ENCODE data around the gene SIK2.

SIK2 gene

GRCh38 chr11:111574373-111575225 is 27.6 kb upstream of the SIK2 start:
- no peaks in the 10 kb centered on the region for H3K36me3 Mint-ChIP-seq (ENCODE audit: low read depth)
- H3K27me3 Mint-ChIP-seq (ENCODE audit: low read depth, poor library complexity) = no peaks in the 10 kb centered on the region
- no peak for TF ChIP-seq CTCF (IDR thresholded peaks at IDR 0.05)
- no peak for DNase-seq
- no peak overlapping the region for H3K27ac Mint-ChIP-seq
- no peak overlapping the region for H3K4me3 Mint-ChIP-seq
- no peaks in the 10 kb centered on the region for H3K9me3 Mint-ChIP-seq
- H3K4me1 Mint-ChIP-seq = peaks cover 36% of the 10 kb centered on the region

- DNase-seq = no peak
- Mint-ChIP-seq H3K36me3 (ENCODE audit: low read depth) (no peaks in the 10 kb centered on the region), H3K27ac (no peak overlapping the region), H3K27me3 (ENCODE audit: low read depth, poor library complexity) (no peaks in the 10 kb centered on the region), H3K4me3 (no peak overlapping the region), H3K9me3 (no peaks in the 10 kb centered on the region), H3K4me1 (peaks cover 24% of the 10 kb centered on the region)
- TF ChIP-seq CTCF (IDR thresholded peaks at IDR 0.05) = no peak
Measured at GRCh38 chr11:111575740-111576139, 26.5 kb upstream of the SIK2 start.

- H3K36me3 Mint-ChIP-seq (ENCODE audit: low read depth) = no peaks in the 10 kb centered on the region
- H3K4me1 Mint-ChIP-seq = peaks cover 17% of the 10 kb centered on the region
- TF ChIP-seq CTCF (IDR thresholded peaks at IDR 0.05) = no peak
- DNase-seq = no peak
- H3K27ac Mint-ChIP-seq = no peak overlapping the region
- H3K4me3 Mint-ChIP-seq = no peak overlapping the region
- no peaks in the 10 kb centered on the region for H3K27me3 Mint-ChIP-seq (ENCODE audit: low read depth, poor library complexity)
- H3K9me3 Mint-ChIP-seq = no peaks in the 10 kb centered on the region
Measured at GRCh38 chr11:111577821-111578220, 24.4 kb upstream of the SIK2 start.

- H3K9me3 Mint-ChIP-seq = no peaks in the 10 kb centered on the region
- TF ChIP-seq CTCF (IDR thresholded peaks at IDR 0.05) = no peak
- H3K27ac Mint-ChIP-seq = no peak overlapping the region
- no peak overlapping the region for H3K4me3 Mint-ChIP-seq
- no peak for DNase-seq
- no peaks in the 10 kb centered on the region for H3K36me3 Mint-ChIP-seq (ENCODE audit: low read depth)
- H3K27me3 Mint-ChIP-seq (ENCODE audit: low read depth, poor library complexity) = no peaks in the 10 kb centered on the region
- H3K4me1 Mint-ChIP-seq = no peaks in the 10 kb centered on the region
Measured at GRCh38 chr11:111581341-111581740, 20.9 kb upstream of the SIK2 start.

- Mint-ChIP-seq H3K4me3 (no peak overlapping the region), H3K27ac (no peak overlapping the region), H3K9me3 (peaks cover 4% of the 10 kb centered on the region), H3K27me3 (ENCODE audit: low read depth, poor library complexity) (no peaks in the 10 kb centered on the region), H3K4me1 (no peaks in the 10 kb centered on the region), H3K36me3 (ENCODE audit: low read depth) (no peaks in the 10 kb centered on the region)
- TF ChIP-seq CTCF (IDR thresholded peaks at IDR 0.05) = no peak
- DNase-seq = no peak
Measured at GRCh38 chr11:111582163-111582562, 20.1 kb upstream of the SIK2 start.

- Mint-ChIP-seq H3K27ac (peak overlapping the region; percentile 40), H3K27me3 (ENCODE audit: low read depth, poor library complexity) (no peaks in the 10 kb centered on the region), H3K4me3 (no peak overlapping the region), H3K9me3 (peaks cover 5% of the 10 kb centered on the region), H3K36me3 (ENCODE audit: low read depth) (no peaks in the 10 kb centered on the region), H3K4me1 (no peaks in the 10 kb centered on the region)
- TF ChIP-seq CTCF (IDR thresholded peaks at IDR 0.05) = no peak
- DNase-seq = no peak
Measured at GRCh38 chr11:111582881-111583280, 19.4 kb upstream of the SIK2 start.
